GM12873 (cell line): ENCODE data around the gene FAM131B.

Experiments
- CTCF ChIP-seq: IDR thresholded peaks from 2 replicates; pipeline ENCODE4 v1.5.1; 2012; ENCODE audit warnings: low read depth, mild to moderate bottlenecking, moderate library complexity, low read length, control low read depth; ENCODE audit not compliant: insufficient read depth; ENCODE audit errors: missing control alignments

FAM131B gene

GRCh38 chr7:143329471-143330170 lies 32.9 kb downstream of the FAM131B start:
- no peak for TF ChIP-seq CTCF

- no peak for TF ChIP-seq CTCF
These were observed 34.6 kb downstream of the FAM131B start for GRCh38 chr7:143327903-143328302.

- TF ChIP-seq CTCF = no peak
These were observed 37.3 kb downstream of the FAM131B start for GRCh38 chr7:143325240-143325639.

GRCh38 chr7:143323653-143324052 lies 38.9 kb downstream of the FAM131B start:
- TF ChIP-seq CTCF = no peak

- TF ChIP-seq CTCF = no peak
These were observed 39.5 kb downstream of the FAM131B start for GRCh38 chr7:143322760-143323633.

- TF ChIP-seq CTCF = no peak
These were observed 40.8 kb downstream of the FAM131B start for GRCh38 chr7:143321734-143322133.

- no peak for TF ChIP-seq CTCF
These were observed 41.3 kb downstream of the FAM131B start for GRCh38 chr7:143321242-143321641.
